Vagina (tissue), 2 donors: ENCODE data around the gene ANXA8.

Source experiments
- CTCF ChIP-seq, 3 experiments: fragments of 450-650 bp in 2 of 3; fragments of 200-600 bp in 1 of 3; sonication (generic) in 1 of 3; IDR thresholded peaks; one replicate each; pipeline ENCODE4 v1.5.1; 2017 to 2019; ENCODE audit warnings: antibody characterized with exemption in 3 of 3, mild to moderate bottlenecking in 2 of 3, moderate library complexity in 2 of 3
- POLR2A ChIP-seq, 2 donors: fragments of 450-650 bp; IDR thresholded peaks; one replicate each; pipeline ENCODE4 v1.6.1; 2017; ENCODE audit warnings: antibody characterized with exemption in 2 of 2, mild to moderate bottlenecking in 2 of 2, moderate library complexity in 2 of 2

GRCh38 chr10:47443145-47443544 is 40.8 kb downstream of the ANXA8 start:
- TF ChIP-seq CTCF (IDR thresholded peaks at IDR 0.05) (no peak), POLR2A (IDR thresholded peaks at IDR 0.05) (no peak)
